Stimulated activated CD4-positive, alpha-beta T cell treated with anti-CD3 and anti-CD28 coated beads, Interleukin-2, amount 100 ng/mL, for 48 hours (primary cell): ENCODE measurements around the gene CRYBA4.

Experiments
- DNase-seq, 2 donors: peaks; one replicate each; pipeline ENCODE4 v3.0.0-alpha.2; 2020

Gene CRYBA4

DNA sequence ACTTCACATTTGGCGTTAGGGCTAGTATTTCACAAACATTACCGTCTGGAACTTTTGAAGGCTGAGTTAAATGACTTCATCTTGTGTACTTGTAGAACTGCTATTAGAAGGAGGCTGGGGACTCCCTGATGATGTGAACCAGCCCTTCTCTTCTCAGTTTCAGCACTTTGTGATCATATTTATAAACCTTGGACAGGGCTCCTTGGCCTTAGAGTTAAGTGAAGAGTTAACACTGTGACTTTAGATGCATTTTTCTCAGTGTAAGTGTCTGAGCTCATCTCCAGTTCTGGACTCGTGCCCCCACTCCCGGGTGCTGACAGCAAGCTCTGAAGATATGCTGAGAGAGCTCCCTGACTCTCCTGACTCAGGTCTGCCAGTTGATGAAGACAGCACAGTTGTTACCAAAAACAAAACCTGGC, 44.1 kb downstream of the CRYBA4 start:
- no peak for DNase-seq

DNA sequence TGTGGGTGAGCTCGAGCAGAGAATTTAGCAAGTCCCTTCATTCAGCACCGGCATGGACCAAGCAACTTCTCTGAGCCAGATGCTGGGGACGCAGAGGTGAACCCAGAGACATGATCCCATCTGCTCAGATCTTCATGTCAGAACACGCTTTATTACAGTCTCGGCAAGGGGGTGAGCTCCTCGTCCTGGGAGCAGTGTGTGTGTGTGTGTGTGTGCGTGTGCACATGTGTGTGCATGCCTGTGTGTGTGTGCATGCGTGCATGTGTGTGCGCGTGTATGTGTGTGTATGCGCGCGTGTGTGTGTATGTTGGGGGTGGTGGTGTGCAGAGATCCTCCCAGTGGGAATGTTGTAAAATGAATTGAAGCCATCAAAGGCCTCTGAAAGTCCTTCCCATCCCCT, 45.4 kb downstream of the CRYBA4 start:
- no peak for DNase-seq

DNA sequence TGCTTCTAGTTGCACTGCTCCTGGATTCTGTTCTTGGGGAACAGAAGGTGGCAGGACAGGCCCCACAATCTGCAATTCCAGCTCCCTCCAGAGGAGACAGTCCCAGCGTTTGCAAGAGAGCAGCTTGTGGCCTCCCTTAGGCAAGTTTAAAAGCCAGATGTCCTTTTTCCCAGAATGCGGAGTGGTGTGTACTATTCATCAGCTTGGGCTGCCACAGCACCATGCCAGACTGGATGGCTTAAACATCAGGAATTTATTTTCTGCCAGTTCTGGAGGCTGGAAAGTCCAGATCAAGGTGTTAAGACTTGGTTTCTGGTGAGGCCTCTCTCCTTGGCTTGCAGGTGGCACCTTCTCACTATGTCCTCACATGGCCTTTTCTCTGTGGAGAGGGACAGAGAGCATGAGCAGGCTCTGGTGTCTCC, 47.3 kb downstream of the CRYBA4 start:
- DNase-seq = no peak

DNA sequence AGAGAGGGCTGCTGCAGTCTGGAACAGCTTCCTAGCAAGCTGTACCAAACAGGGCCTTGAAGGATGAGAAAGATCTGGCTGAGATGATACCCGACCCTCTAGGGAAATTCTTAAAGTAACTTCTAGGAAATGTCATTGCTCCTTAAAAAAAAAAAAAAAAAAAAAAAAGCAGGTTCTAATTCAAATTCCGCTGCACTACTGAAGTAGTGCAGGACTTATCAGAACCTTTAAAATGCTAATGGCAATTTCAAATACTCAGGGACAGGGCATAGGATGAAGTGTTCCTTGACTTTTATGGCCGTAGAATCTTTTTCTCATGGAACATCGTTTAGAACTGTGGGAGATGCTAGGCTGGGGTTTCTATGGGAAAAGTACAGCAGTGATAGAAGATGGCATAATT, 48.7 kb downstream of the CRYBA4 start:
- DNase-seq = no peak

DNA sequence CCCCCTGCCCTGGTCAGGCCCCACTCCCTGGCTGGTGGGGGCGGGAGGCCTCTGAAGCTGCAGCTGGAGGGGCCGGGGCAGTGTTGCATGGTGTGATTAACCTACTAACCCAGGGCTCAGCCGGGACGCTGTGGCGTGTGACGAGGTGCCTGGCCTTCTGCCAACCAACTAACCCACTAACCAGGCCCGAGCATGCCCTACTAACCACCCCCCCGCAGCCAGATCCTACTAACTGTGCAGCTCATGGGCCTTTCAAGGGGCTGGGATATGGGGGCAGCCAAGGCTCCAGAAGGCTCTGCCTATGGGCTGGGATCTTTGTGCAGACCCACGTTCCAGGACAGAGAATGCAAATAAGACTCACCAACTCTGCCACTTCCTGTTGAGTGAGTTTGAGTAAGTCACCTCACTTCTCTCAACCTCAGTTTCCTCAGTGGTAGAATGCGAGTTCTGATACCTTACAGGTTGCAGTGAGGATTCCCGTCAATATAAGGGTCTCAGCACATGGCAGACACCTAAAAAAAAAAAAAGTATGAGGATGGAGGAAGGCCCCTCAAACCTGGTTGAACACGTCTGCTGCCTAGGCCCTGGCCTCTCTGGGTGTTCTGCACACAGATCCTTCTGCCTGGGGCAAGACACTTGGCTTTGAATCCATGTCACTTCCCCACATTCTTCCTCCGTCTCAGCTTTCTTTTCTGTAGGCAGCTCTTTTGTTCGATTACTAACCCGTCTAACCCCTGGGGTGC, 49.7 kb downstream of the CRYBA4 start:
- peak; percentile 59 to 60 for DNase-seq

DNA sequence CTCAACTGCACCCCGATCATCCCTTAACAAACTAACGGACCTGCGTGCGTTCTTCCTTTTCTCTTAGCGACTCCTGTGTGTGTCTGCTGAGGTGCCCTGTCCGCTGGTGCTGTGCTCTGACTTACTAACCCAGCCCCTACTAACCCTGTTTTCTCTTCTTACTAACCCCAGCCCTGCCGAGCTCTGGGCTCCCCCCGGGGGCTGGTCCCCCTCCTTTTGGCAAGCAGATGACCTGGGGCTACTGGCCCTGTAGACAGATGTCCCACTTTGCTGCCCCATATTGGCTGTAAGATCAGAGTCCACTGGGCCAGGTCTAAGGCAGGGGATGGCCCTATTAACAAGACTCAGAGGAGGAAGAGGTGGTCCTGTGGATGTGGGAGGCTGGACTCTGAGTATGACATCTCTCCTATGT, 50.3 kb downstream of the CRYBA4 start:
- no peak for DNase-seq

DNA sequence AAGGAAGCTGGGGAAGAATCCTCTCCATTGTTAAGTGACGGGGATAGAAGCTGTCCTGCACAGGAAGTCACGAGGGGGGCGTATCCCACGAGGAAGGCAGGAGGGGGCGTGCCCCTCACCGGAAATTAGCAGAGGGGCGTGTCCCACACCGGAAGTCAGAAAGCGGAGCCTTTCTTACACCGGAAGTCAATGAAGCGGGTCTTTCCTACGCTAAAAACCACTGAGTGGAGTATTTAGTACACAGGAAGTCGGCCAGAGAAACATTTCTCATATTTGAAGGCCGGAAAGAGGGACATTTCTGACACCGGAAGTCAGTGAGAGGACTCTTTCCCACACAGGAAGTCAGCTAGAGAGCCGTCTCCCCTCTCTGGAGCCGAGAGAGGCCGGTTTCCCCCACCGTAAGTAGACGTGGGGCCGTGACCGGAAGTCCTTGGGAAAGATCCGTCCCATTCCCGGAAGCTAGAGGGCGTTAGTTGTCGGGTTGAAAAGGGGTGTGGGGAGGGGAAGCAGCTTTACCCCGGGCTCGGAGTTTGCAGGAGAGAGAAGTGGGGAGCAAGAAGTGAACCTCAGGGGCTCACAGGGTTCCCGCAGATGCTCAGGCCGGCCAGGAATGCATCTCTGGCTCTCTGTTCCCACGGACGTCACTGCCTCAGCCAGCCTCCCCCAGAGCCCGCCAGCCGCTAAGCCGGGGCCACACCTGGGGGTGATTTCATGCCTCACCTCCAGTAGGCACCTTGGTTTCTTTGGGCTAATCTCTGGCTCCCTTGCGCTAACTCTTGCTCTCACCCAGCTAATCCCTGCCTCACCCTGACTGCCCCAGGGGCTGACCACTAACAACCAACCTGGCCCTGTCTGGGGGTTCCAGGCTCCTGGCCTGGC, 51.1 kb downstream of the CRYBA4 start:
- DNase-seq = peak; percentile 84 to 87

DNA sequence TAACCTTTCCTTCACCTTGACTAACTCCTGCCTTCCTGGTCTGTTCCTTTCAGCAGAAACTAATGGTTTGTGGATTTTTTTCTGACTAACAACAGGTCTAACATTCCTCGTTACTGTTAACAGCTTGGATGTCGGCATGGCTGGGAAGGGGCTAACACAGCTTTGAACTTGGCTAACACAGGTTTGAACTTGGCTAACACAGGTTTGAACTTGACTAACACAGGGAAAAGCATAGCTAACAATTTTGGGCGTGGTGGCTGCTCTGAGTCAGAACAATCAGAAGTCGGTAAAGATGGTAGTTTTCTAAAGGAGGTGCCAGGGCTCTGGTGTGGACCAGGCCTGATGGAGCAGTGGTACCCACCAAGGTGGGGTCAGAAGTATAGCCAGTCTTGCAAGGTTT, 51.7 kb downstream of the CRYBA4 start:
- no peak for DNase-seq

DNA sequence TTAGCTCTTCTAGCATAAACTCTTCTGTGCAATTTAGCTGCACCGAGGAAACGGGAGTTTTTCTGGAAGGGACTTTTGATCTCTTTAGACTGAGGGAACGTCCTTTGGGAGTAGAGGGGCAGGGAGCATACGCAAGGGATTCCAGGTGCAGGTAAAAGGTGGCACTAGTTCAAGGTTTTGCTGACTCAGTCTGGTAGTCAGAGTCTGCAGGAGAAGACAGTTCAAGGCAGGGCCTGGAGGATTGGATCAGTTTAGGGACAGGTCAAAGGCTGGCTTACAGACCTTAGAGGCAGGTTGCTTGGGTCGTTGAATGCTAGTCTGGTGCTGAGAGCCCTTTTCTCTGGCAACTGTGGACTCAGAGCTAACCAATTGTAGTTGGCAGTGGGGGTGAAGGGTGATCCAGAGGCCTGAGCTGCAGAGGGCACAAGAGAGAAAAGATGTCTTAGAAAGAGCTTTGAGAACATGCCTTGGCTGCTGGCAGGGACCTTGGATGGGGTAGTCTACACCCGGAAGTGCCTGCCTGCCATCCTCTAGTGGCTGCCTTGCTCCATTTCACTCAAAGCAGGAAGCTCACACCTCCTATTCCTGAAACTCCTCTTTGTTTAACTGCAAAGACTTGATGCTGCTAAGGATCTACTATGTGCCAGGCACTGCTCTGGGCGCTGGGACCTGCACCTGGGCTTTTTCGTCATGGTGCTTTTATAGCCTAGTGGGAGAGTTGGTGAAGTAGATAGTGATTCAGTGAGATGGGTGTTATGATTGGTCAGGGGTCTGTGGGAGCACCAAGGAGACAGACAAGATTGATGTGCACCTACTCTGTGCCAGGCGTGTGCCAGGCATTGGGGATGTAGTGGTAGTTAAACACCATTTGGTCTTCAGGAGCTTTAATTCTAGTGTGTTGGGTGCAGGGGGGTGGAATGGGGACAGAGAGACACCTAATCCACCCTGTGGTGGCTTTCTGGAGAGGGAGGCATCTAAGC, 52.7 kb downstream of the CRYBA4 start:
- DNase-seq = no peak

DNA sequence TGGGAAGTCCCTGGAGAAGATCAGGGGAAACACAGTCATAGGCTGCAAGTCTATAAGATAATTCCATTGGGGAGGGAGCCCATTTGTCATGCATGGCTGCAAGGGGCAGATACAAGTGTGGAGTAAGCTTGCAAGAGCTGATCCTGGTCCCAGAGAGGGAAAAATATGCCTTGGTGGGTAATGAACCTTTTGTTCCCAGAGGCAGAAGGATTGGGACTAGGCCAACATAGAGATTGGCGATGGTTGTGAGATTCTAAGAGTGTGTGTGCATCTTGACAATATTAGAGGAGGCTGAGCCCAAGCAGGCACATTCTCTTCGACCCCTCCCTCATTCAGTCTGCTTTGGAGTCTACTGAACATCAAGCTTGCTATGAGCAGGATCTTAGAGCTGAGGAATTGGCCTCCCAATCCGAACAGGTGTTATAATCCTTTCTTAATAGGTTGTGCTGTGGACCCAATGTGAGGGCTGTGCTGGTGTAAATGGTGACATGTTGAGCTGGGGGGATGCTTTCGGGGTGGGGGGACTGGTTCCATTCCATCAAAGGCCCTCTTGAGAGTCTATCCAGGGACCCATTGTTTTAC, 54.0 kb downstream of the CRYBA4 start:
- no peak for DNase-seq

DNA sequence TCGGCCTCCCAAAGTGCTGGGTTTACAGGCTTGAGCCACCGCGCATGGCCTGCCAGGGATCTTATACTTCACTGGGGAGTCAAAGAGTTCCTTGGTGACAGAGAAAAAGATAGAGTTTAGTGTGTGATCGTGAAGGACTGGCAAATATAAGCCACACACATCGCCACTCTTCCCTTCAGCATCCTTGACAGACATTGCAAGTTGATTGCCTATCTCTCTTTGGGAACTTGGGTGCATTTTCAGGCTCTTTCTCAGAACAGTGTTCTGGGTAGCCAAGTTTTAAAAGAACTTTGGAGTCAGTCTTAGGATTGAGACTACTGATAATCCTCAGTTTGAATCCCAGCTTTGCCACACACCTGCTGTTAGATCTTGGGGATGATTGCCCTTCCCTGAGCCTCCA, 55.5 kb downstream of the CRYBA4 start:
- DNase-seq = no peak

DNA sequence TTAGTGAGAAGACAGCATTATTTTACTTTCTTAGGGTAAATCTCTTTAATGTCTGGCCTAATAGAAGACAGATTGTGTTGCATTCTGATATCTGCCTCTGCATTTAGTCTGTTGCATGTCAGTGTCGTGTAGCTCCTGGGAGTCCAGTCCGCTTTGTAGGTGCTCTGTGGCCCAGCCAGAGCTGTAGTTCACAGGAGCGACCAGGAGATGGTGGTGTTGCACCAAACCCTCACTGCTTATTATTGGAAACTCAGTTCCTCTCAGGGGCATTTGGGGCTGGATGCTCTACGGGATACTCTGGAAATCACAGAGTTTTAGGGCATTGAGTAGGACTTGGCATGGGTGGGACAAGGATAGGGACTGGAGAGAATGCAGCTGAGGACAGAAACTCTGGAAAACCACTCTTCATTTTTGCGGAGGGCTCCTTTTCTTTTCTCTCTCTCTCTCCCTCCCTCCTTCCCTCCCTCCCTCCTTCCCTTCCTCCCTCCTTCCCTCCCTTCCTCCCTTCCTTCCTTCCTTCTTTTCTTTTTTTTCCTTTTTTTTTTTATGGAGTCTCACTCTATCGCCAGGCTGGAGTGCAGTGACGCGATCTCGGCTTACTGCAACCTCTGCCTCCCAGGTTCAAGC, 57.4 kb downstream of the CRYBA4 start:
- DNase-seq = peak; percentile 71 to 77
